ENCODE results near the gene SKAP1.

GRCh38 chr17:48132385-48132784 lies 297.6 kb downstream of the SKAP1 start:
- TF ChIP-seq CTCF (IDR thresholded peaks at IDR 0.05) (no peak), ZFX (IDR thresholded peaks at IDR 0.05; ENCODE audit: borderline replicate concordance) (no peak)
